Mesendoderm (in vitro differentiated cells): ENCODE results near the gene UNC5B.
A peak's percentile ranks its signal among the peaks of the same experiment; 100 is the strongest.

ENCODE experiments used
- DNase-seq: peaks from one replicate; pipeline ENCODE4 v3.0.0; 2013
- H2AK5ac ChIP-seq: 2 replicates; pipeline ENCODE4 v1.6.1; 2013; ENCODE audit warnings: low read length, inconsistent platforms
- H2BK120ac ChIP-seq: 2 replicates; pipeline ENCODE4 v1.6.1; 2013; ENCODE audit warnings: low read depth, mild to moderate bottlenecking, low read length, moderate library complexity, mixed read lengths
- H2BK15ac ChIP-seq: replicated peaks from 2 replicates; pipeline ENCODE4 v1.6.1; 2013; ENCODE audit warnings: low read depth, mild to moderate bottlenecking, moderate library complexity
- H2BK5ac ChIP-seq: 2 replicates; pipeline ENCODE4 v1.6.1; 2013; ENCODE audit warnings: low read length, inconsistent platforms
- H3K18ac ChIP-seq: 2 replicates; pipeline ENCODE4 v1.6.1; 2013; ENCODE audit warnings: mild to moderate bottlenecking, low read length, mixed read lengths
- H3K23ac ChIP-seq: one replicate; pipeline ENCODE4 v1.6.1; 2013; ENCODE audit warnings: low read length
- H3K27ac ChIP-seq: 2 replicates; pipeline ENCODE4 v1.5.1; 2013; ENCODE audit warnings: low read depth, mild to moderate bottlenecking, inconsistent platforms, low read length, moderate library complexity
- H3K27me3 ChIP-seq: 2 replicates; pipeline ENCODE4 v1.6.1; 2013; ENCODE audit warnings: low read length, control low read depth, mild to moderate bottlenecking, inconsistent platforms; ENCODE audit not compliant: insufficient read depth, poor library complexity
- H3K36me3 ChIP-seq: 2 replicates; pipeline ENCODE4 v1.6.1; 2013; ENCODE audit warnings: low read length, inconsistent platforms; ENCODE audit not compliant: control insufficient read depth, insufficient read depth
- H3K4ac ChIP-seq: one replicate; pipeline ENCODE4 v1.6.1; 2013; ENCODE audit warnings: low read depth, mild to moderate bottlenecking, low read length, moderate library complexity
- H3K4me1 ChIP-seq: 2 replicates; pipeline ENCODE4 v1.6.1; 2013; ENCODE audit warnings: low read depth, low read length, inconsistent platforms; ENCODE audit not compliant: control insufficient read depth
- H3K4me2 ChIP-seq: 2 replicates; pipeline ENCODE4 v1.6.1; 2013; ENCODE audit warnings: low read length
- H3K4me3 ChIP-seq: 2 replicates; pipeline ENCODE4 v1.5.1; 2013; ENCODE audit warnings: mild to moderate bottlenecking, low read length
- H3K56ac ChIP-seq: one replicate; pipeline ENCODE4 v1.6.1; 2013; ENCODE audit warnings: low read length
- H3K79me1 ChIP-seq: 2 replicates; pipeline ENCODE4 v1.6.1; 2013; ENCODE audit warnings: low read length, inconsistent platforms
- H3K79me2 ChIP-seq: 2 replicates; pipeline ENCODE4 v1.6.1; 2013; ENCODE audit warnings: mild to moderate bottlenecking, low read length; ENCODE audit not compliant: control insufficient read depth, insufficient read depth
- H3K9ac ChIP-seq: 2 replicates; pipeline ENCODE4 v1.6.1; 2013; ENCODE audit warnings: low read length, inconsistent platforms
- H4K5ac ChIP-seq: one replicate; pipeline ENCODE4 v1.6.1; 2013; ENCODE audit warnings: low read length
- H4K8ac ChIP-seq: one replicate; pipeline ENCODE4 v1.6.1; 2013; ENCODE audit warnings: low read depth, mild to moderate bottlenecking, control low read depth, low read length, moderate library complexity
- WGBS: extraction: QIAGEN DNeasy Blood & Tissue Kit; methylation state at CpG from one replicate; pipeline ENCODE4 v1.1.7; 2013; ENCODE audit warnings: low lambda C conversion rate, missing lambda C conversion rate; ENCODE audit not compliant: insufficient coverage; ENCODE audit errors: extremely low coverage; 5-methylcytosine and 5-hydroxymethylcytosine counted together

The UNC5B gene

GRCh38 chr10:71282323-71282680 is 69.9 kb downstream of the UNC5B start:
- Histone ChIP-seq H3K79me1 (no peaks in the 10 kb centered on the region), H3K4ac (no peak overlapping the region), H3K27me3 (no peaks in the 10 kb centered on the region), H3K36me3 (peaks cover 2% of the 10 kb centered on the region), H4K8ac (no peak overlapping the region), H4K5ac (no peak overlapping the region), H3K56ac (no peak overlapping the region), H2BK120ac (no peak overlapping the region), H3K4me3 (no peak overlapping the region), H3K4me2 (no peak overlapping the region), H3K23ac (no peak overlapping the region), H3K9ac (no peak overlapping the region), H2AK5ac (no peak overlapping the region), H3K79me2 (no peaks in the 10 kb centered on the region), H3K4me1 (peaks cover 11% of the 10 kb centered on the region), H3K27ac (no peak overlapping the region), H2BK5ac (no peak overlapping the region), H3K18ac (no peak overlapping the region), H2BK15ac (no peak overlapping the region)
- DNase-seq, result no peak
- no CpG with 5 or more reads among the region's 2 CpGs for WGBS

DNA sequence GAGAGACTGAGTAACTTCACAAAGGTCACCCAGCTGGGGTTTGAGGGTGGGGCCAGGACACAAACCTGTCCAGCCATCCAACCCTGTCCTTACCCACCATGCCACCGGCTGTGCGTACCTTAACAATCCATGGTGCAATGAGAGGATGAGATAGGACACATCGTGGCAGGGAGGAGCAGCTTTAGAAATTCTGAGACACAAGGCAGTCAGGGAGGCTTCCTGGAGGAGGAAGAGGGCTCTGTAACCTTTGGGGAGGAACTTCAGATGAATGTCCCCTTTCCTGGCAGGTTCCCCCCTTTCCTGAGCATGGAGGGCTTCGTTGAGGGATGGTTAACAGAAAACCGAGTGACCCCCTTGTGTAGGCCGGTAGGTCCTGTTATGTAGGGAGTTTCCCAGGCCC is 71.0 kb downstream of the UNC5B start:
- Histone ChIP-seq H3K4me1 (peaks cover 8% of the 10 kb centered on the region), H3K4me2 (no peak overlapping the region), H2BK120ac (no peak overlapping the region), H2BK15ac (no peak overlapping the region), H4K8ac (no peak overlapping the region), H3K56ac (no peak overlapping the region), H3K18ac (no peak overlapping the region), H3K27me3 (no peaks in the 10 kb centered on the region), H3K23ac (no peak overlapping the region), H2AK5ac (no peak overlapping the region), H3K79me2 (no peaks in the 10 kb centered on the region), H3K4me3 (no peak overlapping the region), H3K4ac (no peak overlapping the region), H4K5ac (no peak overlapping the region), H3K79me1 (no peaks in the 10 kb centered on the region), H3K27ac (no peak overlapping the region), H2BK5ac (no peak overlapping the region), H3K9ac (no peak overlapping the region), H3K36me3 (peaks cover 2% of the 10 kb centered on the region)
- no peak for DNase-seq
- WGBS, result no CpG with 5 or more reads among the region's 6 CpGs

- Histone ChIP-seq H2BK15ac (no peak overlapping the region), H3K4me1 (peaks cover 4% of the 10 kb centered on the region), H4K8ac (no peak overlapping the region), H2BK120ac (no peak overlapping the region), H3K4me3 (no peak overlapping the region), H3K79me2 (no peaks in the 10 kb centered on the region), H3K9ac (no peak overlapping the region), H2AK5ac (no peak overlapping the region), H3K27me3 (no peaks in the 10 kb centered on the region), H3K4ac (no peak overlapping the region), H3K23ac (no peak overlapping the region), H3K27ac (no peak overlapping the region), H4K5ac (no peak overlapping the region), H2BK5ac (no peak overlapping the region), H3K18ac (no peak overlapping the region), H3K36me3 (peaks cover 2% of the 10 kb centered on the region), H3K79me1 (no peaks in the 10 kb centered on the region), H3K56ac (no peak overlapping the region), H3K4me2 (no peak overlapping the region)
- WGBS, result no CpG with 5 or more reads among the region's 10 CpGs
- no peak for DNase-seq
These were observed 71.5 kb downstream of the UNC5B start for GRCh38 chr10:71283876-71284275.

DNA sequence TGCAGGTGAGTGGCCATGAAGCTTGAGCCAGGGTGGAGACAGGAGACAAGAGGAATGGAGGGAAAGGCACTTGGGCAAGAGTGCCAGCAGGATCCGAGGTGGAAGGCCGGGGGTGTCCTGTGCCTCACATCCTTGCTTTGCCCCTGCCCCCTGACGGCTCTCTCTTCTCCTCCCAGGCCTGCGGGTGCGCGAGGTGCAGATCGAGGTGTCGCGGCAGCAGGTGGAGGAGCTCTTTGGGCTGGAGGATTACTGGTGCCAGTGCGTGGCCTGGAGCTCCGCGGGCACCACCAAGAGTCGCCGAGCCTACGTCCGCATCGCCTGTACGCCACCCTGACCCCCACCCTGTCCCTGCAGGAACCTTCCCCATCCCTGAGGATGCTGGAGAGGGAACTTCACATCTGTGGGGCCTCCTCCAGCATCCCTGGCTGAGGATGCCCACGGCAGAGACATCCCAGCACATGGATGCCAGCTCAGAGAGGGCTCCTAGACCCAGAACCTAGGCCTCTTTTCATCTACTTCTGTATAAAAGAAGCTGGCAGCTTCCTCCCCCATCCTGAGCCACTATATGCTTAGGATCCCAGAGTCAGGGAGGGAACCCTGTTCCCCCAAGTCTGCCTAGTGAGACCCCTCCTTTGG is 72.3 kb downstream of the UNC5B start:
- no peaks in the 10 kb centered on the region for H3K79me2 ChIP-seq
- no peak overlapping the region for H4K5ac ChIP-seq
- H3K4ac ChIP-seq, result no peak overlapping the region
- no peak overlapping the region for H3K18ac ChIP-seq
- no peak overlapping the region for H4K8ac ChIP-seq
- DNase-seq, result no peak
- no peak overlapping the region for H3K9ac ChIP-seq
- H3K36me3 ChIP-seq, result peaks cover 2% of the 10 kb centered on the region
- H3K27ac ChIP-seq, result no peak overlapping the region
- H3K4me1 ChIP-seq, result no peaks in the 10 kb centered on the region
- H2BK15ac ChIP-seq, result no peak overlapping the region
- no CpG with 5 or more reads among the region's 19 CpGs for WGBS
- H2AK5ac ChIP-seq, result no peak overlapping the region
- no peak overlapping the region for H3K4me3 ChIP-seq
- H2BK120ac ChIP-seq, result no peak overlapping the region
- no peak overlapping the region for H3K4me2 ChIP-seq
- no peak overlapping the region for H2BK5ac ChIP-seq
- H3K79me1 ChIP-seq, result no peaks in the 10 kb centered on the region
- H3K27me3 ChIP-seq, result no peaks in the 10 kb centered on the region
- no peak overlapping the region for H3K23ac ChIP-seq
- H3K56ac ChIP-seq, result no peak overlapping the region

DNA sequence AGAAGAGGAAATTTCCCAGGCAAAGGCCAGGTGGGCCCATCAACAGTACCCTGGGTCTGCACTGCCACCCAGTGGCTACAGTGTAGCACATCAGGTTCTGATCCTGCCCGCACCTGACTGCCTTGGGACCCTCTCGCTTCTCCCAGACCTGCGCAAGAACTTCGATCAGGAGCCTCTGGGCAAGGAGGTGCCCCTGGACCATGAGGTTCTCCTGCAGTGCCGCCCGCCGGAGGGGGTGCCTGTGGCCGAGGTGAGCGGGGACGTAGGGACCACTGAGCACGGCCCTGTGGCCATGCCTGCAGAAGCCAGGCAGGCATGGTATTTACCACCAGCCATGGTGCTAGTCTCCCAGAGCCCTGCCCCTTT is 72.8 kb downstream of the UNC5B start:
- WGBS, result no CpG with 5 or more reads among the region's 11 CpGs
- no peak overlapping the region for H2BK5ac ChIP-seq
- peak; percentile 60 for DNase-seq

GRCh38 chr10:71285986-71286385 is 73.6 kb downstream of the UNC5B start:
- no peaks in the 10 kb centered on the region for H3K79me1 ChIP-seq
- WGBS, result no CpG with 5 or more reads among the region's 4 CpGs
- H3K9ac ChIP-seq, result no peak overlapping the region
- H3K4me2 ChIP-seq, result no peak overlapping the region
- no peak overlapping the region for H4K8ac ChIP-seq
- no peak overlapping the region for H3K23ac ChIP-seq
- no peak overlapping the region for H3K4me3 ChIP-seq
- no peak overlapping the region for H3K18ac ChIP-seq
- H3K56ac ChIP-seq, result no peak overlapping the region
- H3K36me3 ChIP-seq, result peaks cover 2% of the 10 kb centered on the region
- no peak overlapping the region for H2BK15ac ChIP-seq
- no peaks in the 10 kb centered on the region for H3K27me3 ChIP-seq
- H3K79me2 ChIP-seq, result no peaks in the 10 kb centered on the region
- no peak overlapping the region for H3K4ac ChIP-seq
- no peak overlapping the region for H2BK5ac ChIP-seq
- DNase-seq, result no peak
- H2AK5ac ChIP-seq, result no peak overlapping the region
- H2BK120ac ChIP-seq, result no peak overlapping the region
- no peak overlapping the region for H4K5ac ChIP-seq
- no peak overlapping the region for H3K27ac ChIP-seq
- no peaks in the 10 kb centered on the region for H3K4me1 ChIP-seq

More for the DNA sequence above, 72.8 kb downstream of the UNC5B start:
- Histone ChIP-seq H2AK5ac (no peak overlapping the region), H2BK15ac (no peak overlapping the region), H3K79me2 (no peaks in the 10 kb centered on the region), H3K23ac (no peak overlapping the region), H3K4me2 (no peak overlapping the region), H3K4ac (no peak overlapping the region), H4K5ac (no peak overlapping the region), H3K18ac (no peak overlapping the region), H3K4me1 (no peaks in the 10 kb centered on the region), H3K56ac (no peak overlapping the region), H3K36me3 (peaks cover 2% of the 10 kb centered on the region), H3K27me3 (no peaks in the 10 kb centered on the region), H3K4me3 (no peak overlapping the region), H3K27ac (no peak overlapping the region), H4K8ac (no peak overlapping the region), H3K79me1 (no peaks in the 10 kb centered on the region), H3K9ac (no peak overlapping the region), H2BK120ac (no peak overlapping the region)
